RWPE1 (cell line): ENCODE data around the gene PCK1.

ENCODE experiments used
- CTCF ChIA-PET: fragments of 350-600 bp; sonication (Branson Sonifier 250); formaldehyde crosslinking; extraction: SDS; loops from one replicate; lab custom pipeline; 2021; lab: Yijun Ruan, JAX
- POLR2A ChIA-PET: fragments of 400-600 bp; formaldehyde crosslinking; extraction: SDS; loops from one replicate; lab custom pipeline; 2020; ENCODE audit warnings: antibody characterized with exemption; ENCODE audit not compliant: low non-redundant PET; lab: Yijun Ruan, JAX
- DNase-seq: peaks from one replicate; pipeline ENCODE4 v3.0.0; 2012; ENCODE audit warnings: low spot score
- H3K27ac ChIP-seq: fragments of 450-650 bp; 2 replicates; pipeline ENCODE4 v1.5.1; 2017
- TF ChIP-seq, protein P1 (sequence below): fragments of 450-650 bp; conservative IDR thresholded peaks from 2 replicates; pipeline ENCODE4 v1.5.1; 2017; ENCODE audit warnings: low read depth, mild to moderate bottlenecking

The PCK1 gene

DNA sequence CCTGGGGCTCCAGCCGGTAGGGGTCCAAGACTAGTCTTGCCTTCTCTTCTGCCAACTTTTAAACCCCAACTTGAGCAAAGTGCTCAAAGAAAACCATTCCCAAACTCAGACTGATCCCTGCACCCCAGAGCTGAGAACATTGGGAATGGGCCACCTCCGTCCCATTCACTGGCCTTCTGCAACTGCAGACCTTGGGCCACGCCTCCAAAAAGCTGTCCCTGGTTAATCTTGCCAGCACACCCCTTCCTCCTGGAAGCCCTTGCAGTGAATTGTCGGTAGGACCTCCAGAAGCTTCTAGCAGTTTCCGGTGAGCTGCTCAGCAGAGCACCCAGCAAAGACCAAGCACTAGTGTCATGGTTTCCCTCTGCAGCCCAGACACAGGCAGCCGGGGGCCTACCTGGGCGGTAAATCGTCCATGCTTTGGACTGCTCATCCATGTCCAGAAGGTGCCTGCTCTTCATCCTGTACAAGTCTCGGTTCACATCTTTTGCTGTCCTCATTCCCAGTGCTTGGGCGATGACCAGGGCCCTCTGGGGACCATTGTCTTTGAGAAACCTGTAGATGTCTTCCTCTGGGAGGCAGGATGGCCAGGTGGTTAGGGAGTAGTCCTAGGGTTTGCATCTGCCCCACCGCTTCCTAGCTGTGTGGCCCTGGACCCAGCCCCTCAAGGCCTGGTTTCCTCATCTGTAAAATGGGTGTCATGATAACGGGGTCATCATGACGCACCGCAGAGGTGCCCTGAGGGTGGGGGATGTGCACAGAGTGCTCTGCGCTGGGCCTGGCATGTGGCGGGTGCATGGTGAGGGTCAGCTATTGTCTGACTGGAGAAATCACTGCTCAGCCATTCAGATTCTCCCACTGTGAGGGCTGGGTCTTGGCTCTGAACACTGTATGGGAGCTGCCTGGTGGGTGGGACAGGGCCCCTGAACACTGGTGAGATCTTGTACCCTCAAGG is 53.9 kb downstream of the PCK1 start:
- DNase-seq, result no peak
- ChIA-PET POLR2A (no interaction called here), CTCF (interaction anchor here (0.6 to 1.8 kb wide), 5 partner anchors 8 to 1927 kb away, joined by 3 to 8 read pairs (median 4); no protein-coding TSS in a partner anchor)
- TF ChIP-seq, protein P1, sequence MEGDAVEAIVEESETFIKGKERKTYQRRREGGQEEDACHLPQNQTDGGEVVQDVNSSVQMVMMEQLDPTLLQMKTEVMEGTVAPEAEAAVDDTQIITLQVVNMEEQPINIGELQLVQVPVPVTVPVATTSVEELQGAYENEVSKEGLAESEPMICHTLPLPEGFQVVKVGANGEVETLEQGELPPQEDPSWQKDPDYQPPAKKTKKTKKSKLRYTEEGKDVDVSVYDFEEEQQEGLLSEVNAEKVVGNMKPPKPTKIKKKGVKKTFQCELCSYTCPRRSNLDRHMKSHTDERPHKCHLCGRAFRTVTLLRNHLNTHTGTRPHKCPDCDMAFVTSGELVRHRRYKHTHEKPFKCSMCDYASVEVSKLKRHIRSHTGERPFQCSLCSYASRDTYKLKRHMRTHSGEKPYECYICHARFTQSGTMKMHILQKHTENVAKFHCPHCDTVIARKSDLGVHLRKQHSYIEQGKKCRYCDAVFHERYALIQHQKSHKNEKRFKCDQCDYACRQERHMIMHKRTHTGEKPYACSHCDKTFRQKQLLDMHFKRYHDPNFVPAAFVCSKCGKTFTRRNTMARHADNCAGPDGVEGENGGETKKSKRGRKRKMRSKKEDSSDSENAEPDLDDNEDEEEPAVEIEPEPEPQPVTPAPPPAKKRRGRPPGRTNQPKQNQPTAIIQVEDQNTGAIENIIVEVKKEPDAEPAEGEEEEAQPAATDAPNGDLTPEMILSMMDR, result no peak
- H3K27ac ChIP-seq, result no peak overlapping the region

DNA sequence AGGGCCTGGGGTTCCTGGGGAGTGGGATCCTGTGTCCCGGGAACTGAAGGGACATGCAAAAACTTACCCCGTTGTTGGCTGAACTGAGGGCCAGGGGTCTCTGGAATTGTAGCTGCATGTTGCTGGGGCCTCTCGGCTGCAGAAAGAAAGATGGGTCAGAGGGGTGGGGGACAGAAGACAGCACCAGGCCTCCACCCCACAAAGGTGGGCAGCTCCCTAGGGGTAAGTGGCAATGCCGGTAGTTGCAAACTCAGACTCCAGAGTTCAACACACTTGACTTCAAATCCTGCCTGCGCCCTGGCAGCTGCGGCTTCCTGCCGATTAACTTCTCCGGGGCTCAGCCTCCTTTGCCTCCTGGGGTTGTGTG is 54.5 kb downstream of the PCK1 start:
- no peak overlapping the region for H3K27ac ChIP-seq
- TF ChIP-seq, protein P1, result no peak
- CTCF ChIA-PET, result interaction anchor here (0.6 kb wide), 3 partner anchors 475 to 1928 kb away, joined by 3 to 5 read pairs (median 3); no protein-coding TSS in a partner anchor
- no peak for DNase-seq
- POLR2A ChIA-PET, result no interaction called here

DNA sequence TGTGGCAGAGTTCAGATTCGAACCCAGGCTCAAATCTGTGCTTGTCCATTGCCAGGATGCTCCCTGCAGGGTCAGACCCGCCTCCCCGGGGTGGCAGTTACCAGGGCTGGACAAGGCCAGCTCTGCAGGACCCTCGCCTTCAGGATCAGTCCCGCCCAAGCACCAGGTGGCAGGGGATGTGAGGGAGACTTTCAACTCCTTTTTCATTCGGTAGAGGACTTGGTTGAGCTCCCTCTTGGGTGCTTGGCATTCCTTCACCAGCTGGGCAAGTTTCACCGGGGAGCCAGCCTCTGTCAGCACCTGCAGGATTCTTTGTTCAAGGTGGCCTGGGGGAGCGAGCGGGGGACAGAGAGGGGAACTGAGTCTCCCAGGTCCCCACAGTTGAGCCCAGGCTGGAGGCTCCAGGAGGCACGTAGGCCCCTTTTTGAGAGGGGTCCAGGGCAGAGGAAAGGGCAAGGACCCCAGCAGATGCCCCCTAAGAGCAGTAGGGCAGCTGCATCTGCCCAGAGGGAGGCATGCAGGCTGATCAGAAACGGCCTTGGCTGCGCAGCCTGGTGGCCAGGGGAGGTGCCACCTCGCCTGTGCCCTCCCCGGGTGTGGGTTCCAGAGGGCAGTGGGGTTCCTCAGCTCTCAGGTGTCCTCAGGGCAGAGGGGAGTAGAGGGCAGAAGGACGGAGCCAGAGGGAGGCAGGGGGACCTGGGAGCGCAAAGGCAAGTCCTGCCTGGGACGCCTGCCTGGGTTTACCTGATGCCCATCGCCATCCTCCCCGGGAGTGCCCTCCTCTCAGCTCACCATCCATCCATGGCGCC is 55.4 kb downstream of the PCK1 start:
- ChIA-PET POLR2A (interaction anchor here (0.8 kb wide), 1 partner anchor 16 kb away, joined by 4 read pairs; no protein-coding TSS in a partner anchor), CTCF (interaction anchor here (0.6 to 0.7 kb wide), 5 partner anchors 39 to 1003 kb away, joined by 3 to 5 read pairs (median 3); no protein-coding TSS in a partner anchor)
- no peak for DNase-seq
- TF ChIP-seq, protein P1, result no peak
- no peak overlapping the region for H3K27ac ChIP-seq

DNA sequence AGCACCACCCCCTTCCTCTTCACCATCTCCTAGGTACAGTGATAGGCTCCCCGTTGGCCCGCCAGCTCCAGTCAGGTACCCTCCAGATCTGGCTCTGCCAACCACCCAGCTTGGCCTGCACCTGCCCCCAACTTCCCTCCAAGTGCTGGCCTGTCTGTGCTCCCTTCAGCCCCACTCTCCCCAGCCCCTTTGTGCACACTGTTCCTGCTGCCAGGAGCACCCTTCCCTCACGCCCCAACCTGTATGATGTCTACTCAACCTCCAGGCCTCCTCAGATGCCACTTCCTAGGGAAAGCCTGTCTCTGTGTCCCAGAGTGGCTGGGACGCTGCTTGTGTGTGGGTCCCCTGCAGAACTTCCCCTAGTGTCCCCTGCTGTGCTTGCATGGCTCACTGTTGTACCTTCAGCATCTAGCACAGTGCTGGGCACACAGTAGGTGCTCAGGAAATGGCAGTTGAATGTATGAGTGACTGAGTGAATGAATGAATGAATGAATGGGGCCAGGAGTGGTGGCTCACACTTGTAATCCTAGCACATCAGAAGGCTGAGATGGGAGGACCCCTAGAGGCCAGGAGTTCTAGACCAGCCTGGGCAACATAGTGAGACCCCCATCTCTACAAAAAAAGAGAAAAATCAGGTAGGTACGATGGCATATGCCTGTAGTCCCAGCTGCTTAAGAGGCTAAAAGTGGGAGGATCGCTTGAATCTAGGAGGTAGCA is 56.3 kb downstream of the PCK1 start:
- ChIA-PET POLR2A (interaction anchor here (1.1 kb wide), 1 partner anchor 109 kb away, joined by 3 read pairs; no protein-coding TSS in a partner anchor), CTCF (interaction anchor here (0.6 kb wide), 3 partner anchors 15 to 465 kb away, joined by 3 read pairs; no protein-coding TSS in a partner anchor)
- DNase-seq, result no peak
- TF ChIP-seq, protein P1, result no peak
- no peak overlapping the region for H3K27ac ChIP-seq
